ENCODE data around the gene STOML1. TPM values are rescaled to one million over a fixed set of nuclear protein-coding genes. Genes with fewer than 3 reads are reported as not detected.

Gene STOML1
- total and polyA plus RNA-seq, 2 experiments from 2014 or later, result 2.3 to 2.4 TPM

DNA sequence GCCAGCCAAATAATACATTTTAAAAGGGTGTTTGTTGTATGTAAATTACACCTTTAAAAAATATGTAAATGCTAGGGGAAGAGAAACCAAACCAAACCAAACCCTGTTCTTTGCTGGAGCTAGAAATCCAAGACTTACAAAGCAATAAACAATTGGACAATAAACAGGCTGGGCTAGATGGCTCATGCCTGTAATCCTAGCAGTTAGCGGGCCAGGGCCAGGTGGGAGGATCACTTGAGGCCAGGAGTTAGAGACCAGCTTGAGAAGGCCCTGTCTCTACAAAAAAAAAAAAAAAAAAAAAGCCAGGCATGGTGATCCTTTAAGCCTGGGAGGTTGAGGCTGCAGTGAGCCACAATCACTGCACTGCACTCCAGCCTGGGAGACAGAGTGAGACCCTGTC is 12.5 kb downstream of the STOML1 start:
- no peak for ATAC-seq

More for the DNA sequence above, 12.5 kb downstream of the STOML1 start:
- H3K9me3 Mint-ChIP-seq, result no peaks in the 10 kb centered on the region
- Histone ChIP-seq H3K9me2 (ENCODE audit: insufficient read depth) (no peaks in the 10 kb centered on the region), H3K36me3 (ENCODE audit: insufficient read depth) (no peaks in the 10 kb centered on the region), H3K4me1 (ENCODE audit: insufficient read depth) (no peaks in the 10 kb centered on the region), H3F3A (replicated peaks; ENCODE audit: low read depth) (no peaks in the 10 kb centered on the region), H3K4me3 (no peak overlapping the region), H3K4me2 (no peak overlapping the region), H4K20me1 (replicated peaks; ENCODE audit: insufficient read depth) (no peaks in the 10 kb centered on the region), H3K27ac (ENCODE audit: low read depth) (no peak overlapping the region), H3K27me3 (ENCODE audit: insufficient read depth) (no peaks in the 10 kb centered on the region), H2AFZ (no peak overlapping the region), H3K79me2 (replicated peaks; ENCODE audit: insufficient read depth) (no peaks in the 10 kb centered on the region)
- no peak overlapping the region for H3K4me3 Mint-ChIP-seq
- no peak for DNase-seq (ENCODE audit: low spot score)
- H3K27me3 Mint-ChIP-seq (ENCODE audit: insufficient read depth, low read depth, poor library complexity), result peaks cover 5% of the 10 kb centered on the region
- H3K4me1 Mint-ChIP-seq, result no peaks in the 10 kb centered on the region; the same call in 2 of the 3 replicates
- no peak overlapping the region for H3K27ac Mint-ChIP-seq
- TF ChIP-seq ZNF114 (CRISPR knock-in tag; IDR thresholded peaks at IDR 0.05) (no peak), EZH2 (IDR thresholded peaks at IDR 0.05; ENCODE audit: low read depth, unreplicated experiment) (no peak), NANOG (IDR thresholded peaks at IDR 0.05; ENCODE audit: borderline replicate concordance) (no peak), EZH2phosphoT487 (IDR thresholded peaks at IDR 0.05; ENCODE audit: unreplicated experiment) (no peak), ZNF462 (CRISPR knock-in tag; IDR thresholded peaks at IDR 0.05) (no peak), STAT1 (IDR thresholded peaks at IDR 0.05; ENCODE audit: unreplicated experiment) (no peak), ZNF331 (CRISPR knock-in tag; IDR thresholded peaks at IDR 0.05; ENCODE audit: low read depth) (no peak), POLR2AphosphoS5 (IDR thresholded peaks at IDR 0.05; ENCODE audit: low read depth) (no peak), CTCF (conservative IDR thresholded peaks at IDR 0.05; ENCODE audit: low read depth in 2 of 2) (no peak), JUNB (IDR thresholded peaks at IDR 0.05; ENCODE audit: unreplicated experiment) (no peak), REST (IDR thresholded peaks at IDR 0.05; ENCODE audit: unreplicated experiment) (no peak), CREB1 (CRISPR knock-in tag; IDR thresholded peaks at IDR 0.05; ENCODE audit: low read depth) (no peak)
- TF ChIP-seq, protein P1, sequence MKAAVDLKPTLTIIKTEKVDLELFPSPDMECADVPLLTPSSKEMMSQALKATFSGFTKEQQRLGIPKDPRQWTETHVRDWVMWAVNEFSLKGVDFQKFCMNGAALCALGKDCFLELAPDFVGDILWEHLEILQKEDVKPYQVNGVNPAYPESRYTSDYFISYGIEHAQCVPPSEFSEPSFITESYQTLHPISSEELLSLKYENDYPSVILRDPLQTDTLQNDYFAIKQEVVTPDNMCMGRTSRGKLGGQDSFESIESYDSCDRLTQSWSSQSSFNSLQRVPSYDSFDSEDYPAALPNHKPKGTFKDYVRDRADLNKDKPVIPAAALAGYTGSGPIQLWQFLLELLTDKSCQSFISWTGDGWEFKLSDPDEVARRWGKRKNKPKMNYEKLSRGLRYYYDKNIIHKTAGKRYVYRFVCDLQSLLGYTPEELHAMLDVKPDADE (IDR thresholded peaks at IDR 0.05), result no peak
- no peaks in the 10 kb centered on the region; the same call in 2 of the 3 replicates for H3K36me3 Mint-ChIP-seq (ENCODE audit: low read depth)
